Stimulated activated CD8-positive, alpha-beta memory T cell treated with anti-CD3 and anti-CD28 coated beads, Interleukin-4, amount 100 ng/mL, for 48 hours (primary cell): ENCODE measurements around the gene AGXT.
"Not testable (repeated sequence)": the region's sequence is repeated elsewhere in the genome, so short reads cannot be mapped to it uniquely, and the experiment has no call there.

Source experiments
- DNase-seq: peaks from one replicate; pipeline ENCODE4 v3.0.0-alpha.2; 2020

The AGXT gene

DNA sequence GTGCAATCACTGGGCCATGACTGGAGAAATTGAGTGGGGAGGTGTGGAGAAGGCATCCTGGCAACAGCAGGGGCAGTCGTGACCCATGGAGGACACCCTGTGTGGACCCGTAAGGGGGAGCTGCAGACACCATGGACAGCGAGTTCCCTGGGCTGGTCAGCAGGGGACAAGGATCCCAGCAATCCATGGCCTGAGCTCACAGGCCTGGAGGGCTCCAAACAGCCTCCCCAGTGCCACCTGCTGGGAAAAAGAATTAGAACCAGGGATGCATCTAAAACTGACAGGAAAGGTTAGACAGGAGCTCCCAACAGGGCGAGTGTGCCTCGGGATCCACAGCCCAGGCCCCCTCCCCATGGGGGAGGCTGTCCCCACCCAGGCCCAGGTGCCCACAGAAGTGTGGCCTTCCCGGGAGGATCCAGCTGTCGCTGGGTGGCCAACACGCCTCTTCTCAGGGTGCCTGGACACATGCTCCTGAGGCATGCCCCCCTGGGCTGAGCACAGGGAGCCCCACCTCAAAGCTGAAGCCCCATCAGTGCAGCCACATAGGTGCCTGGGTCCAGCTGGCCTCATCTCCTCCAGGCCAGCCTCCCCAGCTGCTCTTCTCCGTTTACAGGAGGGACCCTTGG is 28.1 kb upstream of the AGXT start:
- DNase-seq, result no peak

- not testable (repeated sequence) for DNase-seq
These were observed 22.3 kb upstream of the AGXT start for GRCh38 chr2:240846309-240846708.

DNA sequence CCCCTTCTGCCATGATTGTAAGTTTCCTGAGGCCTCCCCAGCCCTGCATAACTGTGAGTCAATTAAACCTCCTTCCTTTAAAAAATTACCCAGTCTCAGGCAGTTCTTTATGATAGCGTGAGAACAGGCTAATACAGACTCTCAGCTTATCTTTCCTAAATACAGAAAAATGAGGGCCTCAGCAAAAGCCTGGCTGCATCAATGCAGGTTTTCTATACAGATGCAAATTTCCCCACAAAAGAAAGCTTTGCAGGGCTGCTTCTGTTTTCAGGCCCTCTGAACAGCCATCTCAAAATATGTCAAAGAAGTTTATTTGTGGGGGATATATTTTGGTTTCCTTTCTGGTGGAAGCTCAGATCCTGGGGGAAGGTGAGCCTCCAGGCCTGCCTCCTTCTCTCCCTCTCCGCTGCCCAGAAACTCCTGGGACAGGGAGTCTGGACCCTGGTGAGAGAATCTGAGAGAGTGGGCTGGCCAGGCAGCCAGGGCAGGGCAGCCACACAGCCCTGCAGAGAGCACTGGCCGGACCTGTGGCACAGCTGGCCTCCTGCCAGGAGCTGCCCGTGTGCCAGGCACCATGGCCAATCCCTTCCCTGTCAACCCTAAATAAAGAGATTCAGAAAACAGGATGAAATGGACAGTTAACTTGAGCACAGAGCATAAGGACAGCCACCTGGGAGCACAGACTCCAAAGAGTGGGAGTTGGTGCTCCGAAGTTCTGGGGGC is 21.6 kb upstream of the AGXT start:
- no peak for DNase-seq

DNA sequence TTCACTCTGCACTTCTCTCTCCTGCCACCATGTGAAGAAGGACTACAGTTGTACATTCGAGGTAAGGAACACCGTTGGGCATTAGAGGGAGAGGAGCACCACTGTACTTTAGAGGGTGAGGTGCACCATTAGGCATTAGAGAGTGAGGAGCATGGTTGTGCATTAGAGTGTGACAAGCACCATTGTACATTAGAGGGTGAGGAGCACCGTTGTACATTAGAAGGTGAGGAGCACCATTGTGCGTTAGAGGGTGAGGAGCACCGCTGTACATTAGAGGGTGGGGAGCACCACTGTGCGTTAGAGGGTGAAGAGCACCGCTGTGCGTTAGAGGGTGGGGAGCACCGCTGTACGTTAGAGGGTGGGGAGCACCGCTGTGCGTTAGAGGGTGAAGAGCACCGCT is 20.8 kb upstream of the AGXT start:
- DNase-seq, result no peak

GRCh38 chr2:240848900-240849680 is 19.5 kb upstream of the AGXT start:
- DNase-seq, result no peak

DNA sequence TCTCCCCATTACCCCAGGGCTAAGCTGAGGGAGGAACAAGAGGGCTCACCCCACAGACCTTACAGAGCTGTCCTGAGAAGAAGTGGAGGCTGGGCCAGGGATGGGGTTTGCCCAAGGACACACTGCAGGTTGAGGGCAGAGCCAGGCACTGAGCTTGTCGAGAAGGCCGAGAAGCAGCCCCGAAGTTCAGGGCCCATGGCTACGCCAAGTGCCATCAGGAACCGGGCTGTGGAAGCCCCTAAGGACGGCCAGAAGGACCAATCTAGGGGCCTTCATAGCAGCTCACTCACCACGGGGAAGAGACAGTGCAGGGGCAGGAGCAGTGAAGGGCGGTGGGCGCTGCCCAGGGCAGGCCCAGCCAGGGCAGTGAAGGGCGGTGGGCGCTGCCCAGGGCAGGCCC is 18.6 kb upstream of the AGXT start:
- no peak for DNase-seq

DNA sequence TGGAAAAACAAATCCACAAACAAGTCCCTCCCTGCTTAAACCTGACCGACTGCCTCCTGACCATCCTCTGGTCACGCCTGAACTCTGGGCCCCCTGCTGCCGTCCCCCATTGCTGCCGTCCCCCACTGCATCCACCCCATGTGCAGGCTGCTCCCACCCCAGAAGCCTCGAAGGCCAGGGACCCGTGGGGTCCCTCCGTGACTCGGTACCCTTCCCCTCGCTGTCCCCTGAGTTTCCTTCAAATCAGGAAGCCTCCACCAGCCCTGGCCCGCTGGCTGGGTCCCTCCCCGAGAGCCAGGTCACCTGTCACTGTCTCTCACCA is 17.9 kb upstream of the AGXT start:
- DNase-seq, result no peak

GRCh38 chr2:240851078-240851991 is 17.3 kb upstream of the AGXT start:
- peak; percentile 93 for DNase-seq

- DNase-seq, result no peak
These were observed 15.8 kb upstream of the AGXT start for GRCh38 chr2:240852671-240853314.

DNA sequence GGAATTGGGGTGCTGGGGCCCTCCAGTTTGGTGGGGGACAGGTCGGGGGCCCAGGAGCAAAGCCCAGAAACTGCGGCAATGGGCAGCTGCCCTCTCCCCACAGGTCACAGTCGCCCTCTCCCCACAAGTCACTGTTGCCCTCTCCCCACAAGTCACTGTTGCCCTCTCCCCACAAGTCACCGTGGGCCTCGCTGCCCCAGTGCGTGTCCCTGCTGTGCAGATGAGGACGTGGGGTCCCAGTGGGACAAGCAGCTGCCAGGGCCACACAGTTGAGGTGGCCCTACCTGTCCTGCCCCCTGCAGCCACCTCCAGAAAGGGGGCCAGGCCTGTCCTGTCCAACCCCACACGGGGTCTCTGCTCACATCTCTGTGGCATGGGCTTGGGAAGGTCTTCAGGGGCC is 13.0 kb upstream of the AGXT start:
- no peak for DNase-seq

- DNase-seq, result no peak
These were observed 12.3 kb upstream of the AGXT start for GRCh38 chr2:240856151-240856980.

DNA sequence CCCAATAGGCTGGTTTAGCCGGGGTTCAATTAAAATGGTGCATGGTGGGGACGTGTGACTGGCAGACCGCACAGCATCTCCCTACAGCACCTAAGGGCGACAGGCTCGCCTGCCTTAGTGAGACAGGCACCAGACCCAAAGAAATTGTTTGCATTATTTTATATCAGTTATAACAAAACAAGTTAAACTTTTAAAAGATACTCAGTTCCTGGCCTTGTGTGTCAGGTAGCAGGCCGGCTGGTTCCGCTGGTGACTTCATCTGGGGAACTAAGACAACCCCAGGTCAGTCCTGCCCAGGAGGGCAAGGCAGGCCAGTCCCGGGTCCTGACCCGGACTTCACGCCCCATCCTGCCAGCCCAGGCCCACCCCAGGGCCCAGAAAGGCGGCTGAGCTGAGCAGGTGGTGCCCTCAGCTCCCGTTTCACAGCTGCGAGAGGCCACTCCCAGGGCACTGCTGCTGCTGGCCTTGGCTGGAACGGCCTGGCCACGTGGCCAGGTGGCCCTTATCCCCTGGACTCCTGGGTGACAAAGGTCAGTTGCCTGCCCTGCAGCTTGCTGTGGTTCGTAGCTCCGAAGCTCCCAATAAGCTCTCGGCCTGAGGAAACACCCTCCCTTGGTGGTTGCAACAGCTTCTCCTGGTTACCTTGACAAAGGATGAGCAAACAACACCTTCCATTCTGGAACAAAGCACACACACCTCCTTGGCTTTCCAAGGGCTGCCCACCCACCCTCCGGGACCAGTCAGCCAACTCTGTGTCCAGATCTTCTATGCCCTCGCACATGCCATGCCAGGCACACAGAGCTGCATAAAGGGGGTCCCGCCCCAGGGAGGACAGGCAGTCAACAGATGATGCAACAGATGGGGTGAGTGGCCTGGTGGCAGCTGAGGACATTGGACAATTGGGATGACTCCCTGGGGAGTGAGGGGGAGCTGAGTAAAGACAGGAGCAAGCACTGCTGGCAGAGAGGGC is 11.3 kb upstream of the AGXT start:
- no peak for DNase-seq

DNA sequence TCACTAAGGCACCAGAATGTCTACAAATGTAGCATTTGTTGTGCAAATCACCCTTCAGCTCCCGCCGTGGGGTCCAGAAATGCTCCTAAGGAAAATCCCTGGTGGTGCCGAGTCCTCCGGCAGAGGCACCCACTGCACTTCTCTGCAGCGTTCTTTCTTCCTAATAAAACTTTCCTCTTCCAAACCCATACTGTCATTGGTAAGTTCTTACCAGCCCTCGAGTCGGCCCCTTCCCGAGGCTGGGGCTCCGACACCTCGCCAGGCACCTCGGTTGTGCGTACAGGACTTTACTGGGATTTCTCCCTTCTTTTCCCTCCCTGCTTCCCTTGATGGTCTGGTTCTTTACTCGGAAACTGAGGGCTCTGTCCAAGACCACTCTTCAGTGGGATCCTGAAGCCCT is 10.3 kb upstream of the AGXT start:
- DNase-seq, result no peak

DNA sequence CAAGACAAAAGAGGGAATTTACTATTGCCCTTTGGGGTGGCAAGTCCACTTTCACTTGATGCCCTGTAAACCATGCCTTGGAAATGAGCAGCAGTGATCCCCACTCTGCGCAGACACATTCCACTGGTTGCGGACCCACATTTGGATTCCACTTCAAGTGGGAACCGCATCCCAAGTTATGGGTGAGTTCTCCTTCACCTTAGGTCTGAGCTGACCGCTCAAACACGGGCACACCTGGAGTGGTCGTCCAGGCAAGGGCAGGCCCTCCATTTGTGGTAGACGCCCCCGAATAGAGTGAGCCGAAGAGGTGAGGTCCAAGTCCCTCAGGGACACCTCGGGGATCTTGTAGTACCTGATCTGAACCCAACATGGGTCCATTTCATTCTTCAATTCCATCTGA is 9.8 kb upstream of the AGXT start:
- DNase-seq, result no peak

- no peak for DNase-seq
These were observed 7.1 kb upstream of the AGXT start for GRCh38 chr2:240861547-240861946.

GRCh38 chr2:240864475-240864874 is 4.1 kb upstream of the AGXT start:
- DNase-seq, result no peak

DNA sequence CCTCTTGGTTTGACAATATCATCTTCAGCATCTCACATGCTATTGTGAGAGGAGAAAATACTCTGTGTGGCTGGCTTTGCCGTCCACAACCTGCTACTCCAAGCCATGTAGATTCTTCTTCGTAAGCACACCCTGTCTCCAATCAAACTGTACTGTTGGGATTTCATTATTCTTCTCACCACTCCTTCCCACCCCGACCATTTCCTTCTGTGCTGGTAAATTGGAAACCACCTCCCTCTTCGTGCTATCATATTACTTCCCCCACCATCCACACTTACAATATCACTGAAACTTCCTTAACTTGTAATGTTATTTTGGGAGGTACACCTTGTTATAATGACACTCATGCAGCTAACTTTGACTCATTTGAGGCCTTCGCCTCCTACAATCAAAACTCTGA is 3.2 kb upstream of the AGXT start:
- DNase-seq, result no peak

- no peak for DNase-seq
These were observed 708 bp downstream of the AGXT start for GRCh38 chr2:240869109-240869955.
